WI38 (cell line): ENCODE data around the gene RANBP3.
A peak's percentile ranks its signal among the peaks of the same experiment; 100 is the strongest.

Experiments used
- H3K4me3 ChIP-seq: 2 replicates; pipeline ENCODE4 v1.5.1; 2011; ENCODE audit warnings: low read depth, mild to moderate bottlenecking, control low read depth, low read length
- CTCF ChIP-seq: IDR thresholded peaks from 2 replicates; pipeline ENCODE4 v1.5.1; 2012; ENCODE audit warnings: low read depth, mild to moderate bottlenecking, control low read depth, low read length

The RANBP3 gene

GRCh38 chr19:5940260-5941208 lies 37.4 kb downstream of the RANBP3 start:
- no peak for TF ChIP-seq CTCF
- H3K4me3 ChIP-seq = no peak overlapping the region

GRCh38 chr19:5937550-5937949 lies 40.4 kb downstream of the RANBP3 start:
- no peak for TF ChIP-seq CTCF
- H3K4me3 ChIP-seq = no peak overlapping the region

- no peak for TF ChIP-seq CTCF
- H3K4me3 ChIP-seq = no peak overlapping the region
These were observed 41.7 kb downstream of the RANBP3 start for GRCh38 chr19:5936292-5936592.

- no peak overlapping the region; the same call in 1 of the 2 replicates for H3K4me3 ChIP-seq
- no peak for TF ChIP-seq CTCF
These were observed 42.3 kb downstream of the RANBP3 start for GRCh38 chr19:5935473-5936291.

GRCh38 chr19:5934774-5935472 lies 43.0 kb downstream of the RANBP3 start:
- H3K4me3 ChIP-seq = peak overlapping the region; percentile 24
- no peak for TF ChIP-seq CTCF

GRCh38 chr19:5934069-5934401 lies 43.9 kb downstream of the RANBP3 start:
- no peak for TF ChIP-seq CTCF
- H3K4me3 ChIP-seq = no peak overlapping the region
